Stimulated activated effector memory CD8-positive, alpha-beta T cell treated with anti-CD3 and anti-CD28 coated beads, Interleukin-12 subunit alpha, Interleukin-12 subunit beta, amount 100 ng/mL, for 72 hours (primary cell): ENCODE results near the gene DDIT4.
A peak's percentile ranks its signal among the peaks of the same experiment; 100 is the strongest.
"Not testable (repeated sequence)": the region's sequence is repeated elsewhere in the genome, so short reads cannot be mapped to it uniquely, and the experiment has no call there.

ENCODE experiments used
- ATAC-seq: fragments of 150-1000 bp; cut with Tn5 transposase; 2 replicates; pipeline ENCODE4 v1.10.0; 2021
- DNase-seq, 2 donors: peaks; one replicate each; pipeline ENCODE4 v3.0.0; 2021 to 2022; ENCODE audit warnings: low spot score in 2 of 2
- H3K27ac Mint-ChIP-seq: one replicate; pipeline ENCODE4 v1.8.0; 2022; ENCODE audit warnings: mild to moderate bottlenecking, mixed read lengths
- H3K36me3 Mint-ChIP-seq: one replicate; pipeline ENCODE4 v1.8.0; 2022; ENCODE audit warnings: mild to moderate bottlenecking, mixed read lengths
- H3K4me1 Mint-ChIP-seq: one replicate; pipeline ENCODE4 v1.8.0; 2022; ENCODE audit warnings: mixed read lengths
- H3K4me3 Mint-ChIP-seq: one replicate; pipeline ENCODE4 v1.8.0; 2022; ENCODE audit warnings: mild to moderate bottlenecking, mixed read lengths
- H3K9me3 Mint-ChIP-seq: one replicate; pipeline ENCODE4 v1.8.0; 2022; ENCODE audit warnings: mixed read lengths

Gene DDIT4

GRCh38 chr10:72242675-72243074 lies 31.0 kb upstream of the DDIT4 start:
- Mint-ChIP-seq H3K9me3 (no peaks in the 10 kb centered on the region), H3K4me3 (peak overlapping the region; percentile 35), H3K36me3 (peaks cover 11% of the 10 kb centered on the region), H3K4me1 (peaks cover 66% of the 10 kb centered on the region), H3K27ac (peak overlapping the region; percentile 90)
- no peak for DNase-seq
- ATAC-seq, result no peak

DNA sequence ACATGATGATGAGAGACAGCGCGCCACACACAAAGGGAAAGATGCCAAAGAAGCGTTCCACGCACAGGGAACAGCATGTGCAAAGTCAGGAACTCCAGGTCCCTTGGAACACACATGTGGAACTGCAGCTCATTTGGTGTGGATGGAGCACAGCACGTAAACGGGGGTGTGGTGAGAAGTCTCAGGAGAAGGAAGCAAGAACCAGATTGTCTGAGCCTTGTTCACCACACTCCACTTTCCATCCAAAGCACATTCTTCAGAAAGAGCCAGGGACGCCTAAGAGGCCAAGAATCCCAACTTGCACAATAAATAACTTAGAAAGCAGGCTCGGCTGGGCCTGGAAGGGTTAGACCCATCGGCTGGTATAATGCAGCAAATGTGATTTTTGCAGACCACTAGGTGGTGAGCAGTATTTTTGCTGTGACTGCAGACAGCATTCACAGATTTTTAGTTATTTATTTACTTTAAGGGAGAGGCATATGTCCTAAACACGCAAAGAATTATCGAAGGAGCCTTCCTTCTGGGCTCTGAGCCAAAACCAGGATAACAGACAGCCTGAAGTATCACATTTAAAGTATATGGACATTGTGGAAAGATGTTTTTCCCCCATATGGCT lies 29.8 kb upstream of the DDIT4 start:
- Mint-ChIP-seq H3K36me3 (peaks cover 22% of the 10 kb centered on the region), H3K4me1 (peaks cover 78% of the 10 kb centered on the region), H3K9me3 (no peaks in the 10 kb centered on the region), H3K4me3 (peak overlapping the region; percentile 35), H3K27ac (peak overlapping the region; percentile 90)
- ATAC-seq (no peak), DNase-seq (no peak)

DNA sequence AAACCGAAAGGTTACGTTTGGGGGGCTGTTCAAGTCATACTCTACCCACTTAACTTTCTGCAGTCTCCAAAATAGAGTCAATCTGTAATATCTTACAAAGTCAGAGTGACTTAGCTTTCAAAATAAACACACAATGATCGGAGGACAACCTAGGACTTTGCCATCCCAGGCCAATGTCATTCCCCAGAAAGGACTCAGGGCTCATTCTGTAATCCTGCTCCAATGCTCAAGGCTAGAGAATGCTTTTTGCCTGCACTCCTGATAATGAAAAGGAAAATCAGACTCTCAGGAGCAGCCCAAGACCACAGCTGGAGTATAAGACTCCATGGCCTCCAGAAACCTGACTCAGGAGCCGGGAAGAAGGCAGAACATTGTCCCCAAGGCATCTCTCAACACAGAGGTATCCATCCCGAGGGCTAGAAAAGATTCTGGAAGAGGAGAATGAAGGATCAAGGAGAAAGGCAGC lies 29.1 kb upstream of the DDIT4 start:
- Mint-ChIP-seq H3K4me3 (peak overlapping the region; percentile 35), H3K36me3 (peaks cover 24% of the 10 kb centered on the region), H3K27ac (peak overlapping the region; percentile 90), H3K9me3 (no peaks in the 10 kb centered on the region), H3K4me1 (peaks cover 80% of the 10 kb centered on the region)
- DNase-seq (no peak), ATAC-seq (no peak)

GRCh38 chr10:72245949-72246525 lies 27.7 kb upstream of the DDIT4 start:
- Mint-ChIP-seq H3K27ac (peak overlapping the region; percentile 90), H3K4me1 (peaks cover 85% of the 10 kb centered on the region), H3K36me3 (peaks cover 20% of the 10 kb centered on the region), H3K9me3 (no peaks in the 10 kb centered on the region), H3K4me3 (peak overlapping the region; percentile 35)
- ATAC-seq (no peak), DNase-seq (no peak)

GRCh38 chr10:72248468-72249151 lies 25.1 kb upstream of the DDIT4 start:
- Mint-ChIP-seq H3K4me3 (peak overlapping the region; percentile 76), H3K4me1 (peaks cover 79% of the 10 kb centered on the region), H3K36me3 (peaks cover 13% of the 10 kb centered on the region), H3K9me3 (no peaks in the 10 kb centered on the region), H3K27ac (peak overlapping the region; percentile 90)
- DNase-seq, result peak; percentile 47 to 81
- peak; percentile 97 for ATAC-seq

- not testable (repeated sequence) for H3K9me3 Mint-ChIP-seq, ATAC-seq, DNase-seq
- H3K4me1 Mint-ChIP-seq, result peaks cover 74% of the 10 kb centered on the region
- H3K27ac Mint-ChIP-seq, result peak overlapping the region; percentile 90
- peak overlapping the region; percentile 76 for H3K4me3 Mint-ChIP-seq
- H3K36me3 Mint-ChIP-seq, result peaks cover 13% of the 10 kb centered on the region
These were observed 24.4 kb upstream of the DDIT4 start for GRCh38 chr10:72249176-72249862.

DNA sequence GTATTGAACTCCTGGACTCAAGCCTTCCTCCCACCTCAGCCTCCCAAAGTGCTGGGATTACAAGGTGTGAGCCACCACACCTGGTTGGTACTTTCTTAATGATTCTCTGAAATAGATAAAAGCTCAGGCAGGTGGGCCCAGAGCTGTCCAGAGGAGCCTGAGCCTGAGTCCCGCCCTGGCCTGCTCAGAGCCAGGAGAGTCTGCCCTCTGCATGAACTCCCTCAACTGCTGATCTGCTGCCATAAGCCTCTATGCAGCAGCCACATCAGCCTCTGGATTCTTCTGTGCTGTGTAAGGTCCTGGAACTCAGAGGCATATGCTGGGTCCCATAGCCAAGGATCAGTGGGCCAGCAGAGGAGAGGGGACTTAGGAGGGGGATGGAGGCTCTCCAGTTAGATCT lies 23.1 kb upstream of the DDIT4 start:
- Mint-ChIP-seq H3K4me1 (peaks cover 71% of the 10 kb centered on the region), H3K9me3 (no peaks in the 10 kb centered on the region), H3K36me3 (peaks cover 13% of the 10 kb centered on the region), H3K4me3 (peak overlapping the region; percentile 76), H3K27ac (peak overlapping the region; percentile 34)
- DNase-seq, result no peak
- no peak for ATAC-seq

- no peak overlapping the region for H3K4me3 Mint-ChIP-seq
- DNase-seq (no peak), ATAC-seq (no peak)
- H3K9me3 Mint-ChIP-seq, result no peaks in the 10 kb centered on the region
- no peak overlapping the region for H3K27ac Mint-ChIP-seq
- H3K4me1 Mint-ChIP-seq, result peaks cover 69% of the 10 kb centered on the region
- H3K36me3 Mint-ChIP-seq, result peaks cover 13% of the 10 kb centered on the region
These were observed 22.1 kb upstream of the DDIT4 start for GRCh38 chr10:72251635-72252034.

DNA sequence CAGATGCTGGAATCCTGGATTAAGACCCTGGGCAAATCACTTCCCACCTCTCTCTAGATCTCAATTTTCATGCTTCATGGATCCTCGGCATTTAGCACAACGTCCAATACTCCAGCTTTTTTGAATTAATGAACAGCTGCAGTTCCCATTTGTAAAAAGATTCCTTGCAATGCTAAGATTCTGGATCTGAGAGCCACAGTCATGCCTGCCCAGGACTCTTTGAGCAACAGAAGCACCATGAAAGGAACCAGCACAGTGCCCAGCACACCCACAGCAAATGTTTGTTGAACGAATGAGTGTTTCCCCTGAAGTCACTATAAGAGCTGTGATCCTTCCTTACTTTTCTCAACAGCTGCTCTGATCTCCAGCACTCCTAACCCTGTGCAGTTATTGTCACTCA lies 20.8 kb upstream of the DDIT4 start:
- H3K27ac Mint-ChIP-seq, result peak overlapping the region; percentile 77
- no peak overlapping the region for H3K4me3 Mint-ChIP-seq
- no peak for DNase-seq
- H3K4me1 Mint-ChIP-seq, result peaks cover 74% of the 10 kb centered on the region
- no peak for ATAC-seq
- H3K36me3 Mint-ChIP-seq, result peaks cover 11% of the 10 kb centered on the region
- H3K9me3 Mint-ChIP-seq, result no peaks in the 10 kb centered on the region

GRCh38 chr10:72253578-72253977 lies 20.1 kb upstream of the DDIT4 start:
- ATAC-seq (no peak), DNase-seq (no peak)
- Mint-ChIP-seq H3K36me3 (peaks cover 5% of the 10 kb centered on the region), H3K4me1 (peaks cover 71% of the 10 kb centered on the region), H3K27ac (peak overlapping the region; percentile 77), H3K4me3 (no peak overlapping the region), H3K9me3 (no peaks in the 10 kb centered on the region)

DNA sequence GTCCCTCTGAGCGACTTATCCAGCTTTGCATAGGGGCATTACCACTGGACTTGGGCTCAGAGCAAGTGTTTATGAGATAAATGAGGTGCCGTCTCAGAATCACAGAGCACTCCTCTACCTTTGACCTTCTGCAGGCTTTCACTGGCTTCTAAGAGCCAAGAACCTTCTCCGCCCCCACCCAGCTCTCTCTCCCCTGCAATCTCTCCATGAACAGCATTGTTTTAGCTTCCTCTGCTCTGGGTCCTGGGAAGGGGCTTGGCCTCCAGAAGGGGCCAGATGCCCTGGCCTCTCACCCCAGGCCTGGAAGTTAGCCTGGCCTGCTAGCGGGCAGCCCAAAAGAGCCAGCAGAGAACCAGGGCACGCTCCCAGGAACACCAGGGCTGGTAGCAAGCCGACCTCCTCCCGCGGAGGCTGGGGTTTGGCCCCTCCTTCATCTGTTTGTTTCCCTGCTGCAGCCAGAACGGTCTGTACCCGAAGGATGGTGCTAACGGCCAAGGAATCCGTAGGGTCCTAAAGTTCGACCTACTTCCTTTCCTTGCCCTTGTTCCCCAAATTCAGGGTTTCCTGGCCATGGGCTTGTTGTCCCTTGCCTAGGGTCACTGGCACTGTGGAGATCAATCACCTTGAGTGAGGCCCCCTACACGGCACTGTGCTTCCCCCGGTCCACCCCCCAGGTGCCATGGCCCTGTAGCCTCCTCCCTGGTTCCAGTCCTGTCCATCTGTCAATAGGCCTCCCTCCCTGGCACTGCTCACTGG lies 18.7 kb upstream of the DDIT4 start:
- H3K4me1 Mint-ChIP-seq, result peaks cover 75% of the 10 kb centered on the region
- H3K36me3 Mint-ChIP-seq, result no peaks in the 10 kb centered on the region
- peak overlapping the region; percentile 89 for H3K27ac Mint-ChIP-seq
- DNase-seq, result no peak
- peak overlapping the region; percentile 65 for H3K4me3 Mint-ChIP-seq
- H3K9me3 Mint-ChIP-seq, result no peaks in the 10 kb centered on the region
- ATAC-seq, result peak; percentile 58

DNA sequence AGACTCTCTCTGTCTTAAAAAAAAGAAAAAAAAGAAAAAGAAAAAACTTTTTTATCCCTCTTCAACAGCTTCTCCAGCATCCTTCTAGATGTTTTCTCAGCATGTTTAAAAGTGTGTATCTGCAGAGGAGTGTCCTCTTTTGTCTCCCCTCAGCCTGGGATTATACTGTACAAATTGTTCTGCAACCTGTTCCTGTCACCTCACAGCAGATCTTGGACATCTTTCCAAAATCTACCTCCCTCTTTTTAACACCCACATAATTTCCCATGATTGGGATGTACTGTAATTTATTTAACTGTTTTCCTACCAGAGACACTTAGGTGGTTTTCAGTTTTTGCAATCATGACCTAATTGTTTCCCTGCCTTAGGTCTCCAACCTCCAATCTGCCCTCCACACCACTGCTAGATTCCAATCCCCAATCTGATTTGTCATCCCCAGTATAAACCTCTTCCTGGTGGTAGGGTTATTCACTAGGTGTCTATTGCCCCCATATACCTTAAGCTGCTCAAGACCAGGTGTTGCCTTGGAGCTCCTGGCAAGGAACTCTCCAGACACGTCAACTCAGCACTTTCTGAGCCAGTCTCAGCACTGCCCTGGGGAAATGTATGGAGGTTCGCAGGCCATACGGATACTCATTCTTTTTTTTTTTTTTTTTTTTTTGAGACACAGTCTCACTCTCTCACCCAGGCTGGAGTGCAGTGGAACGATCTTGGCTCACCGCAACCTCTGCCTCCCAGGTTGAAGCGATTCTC lies 17.6 kb upstream of the DDIT4 start:
- no peaks in the 10 kb centered on the region for H3K9me3 Mint-ChIP-seq
- peaks cover 77% of the 10 kb centered on the region for H3K4me1 Mint-ChIP-seq
- peaks cover 9% of the 10 kb centered on the region for H3K36me3 Mint-ChIP-seq
- H3K27ac Mint-ChIP-seq, result no peak overlapping the region
- ATAC-seq (no peak), DNase-seq (no peak)
- H3K4me3 Mint-ChIP-seq, result no peak overlapping the region

GRCh38 chr10:72257051-72257892 lies 16.5 kb upstream of the DDIT4 start:
- no peak for ATAC-seq
- no peaks in the 10 kb centered on the region for H3K9me3 Mint-ChIP-seq
- no peak overlapping the region for H3K4me3 Mint-ChIP-seq

GRCh38 chr10:72258617-72259016 lies 15.1 kb upstream of the DDIT4 start:
- Mint-ChIP-seq H3K4me3 (no peak overlapping the region), H3K4me1 (peaks cover 69% of the 10 kb centered on the region), H3K36me3 (peaks cover 14% of the 10 kb centered on the region), H3K27ac (peak overlapping the region; percentile 61), H3K9me3 (no peaks in the 10 kb centered on the region)
- DNase-seq, result no peak
- no peak for ATAC-seq

More at GRCh38 chr10:72257051-72257892, 16.5 kb upstream of the DDIT4 start:
- Mint-ChIP-seq H3K27ac (peak overlapping the region; percentile 83), H3K36me3 (peaks cover 14% of the 10 kb centered on the region), H3K4me1 (peaks cover 74% of the 10 kb centered on the region)
- no peak for DNase-seq
